ENCODE data around the gene FAM117A.

Gene FAM117A

DNA sequence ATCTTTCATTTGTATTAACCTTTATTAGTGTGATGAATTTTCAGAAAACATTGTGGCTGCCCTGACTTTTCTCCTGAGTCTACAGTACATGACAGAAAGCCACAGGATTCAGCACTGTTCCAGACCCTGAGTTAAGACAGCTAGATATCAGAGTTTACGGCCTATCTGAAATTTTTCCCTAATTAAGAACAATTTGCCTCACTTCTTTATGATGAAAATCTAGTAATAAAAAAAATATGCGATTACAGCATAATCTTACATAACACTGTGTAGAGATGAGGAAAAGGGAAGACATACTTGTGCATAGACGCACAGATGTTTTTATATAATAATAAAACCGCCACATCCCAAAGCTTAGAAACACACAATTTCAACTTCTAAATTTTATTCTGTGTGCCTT lies 93.3 kb downstream of the FAM117A start:
- Histone ChIP-seq H3K79me2 (ENCODE audit: insufficient read depth, low read length) (peaks cover 92% of the 10 kb centered on the region), H3K4me1 (ENCODE audit: insufficient read depth, low read length) (peaks cover 13% of the 10 kb centered on the region), H3K9ac (ENCODE audit: low read depth, low read length) (no peak overlapping the region), H3K9me3 (ENCODE audit: insufficient read depth, low read length, severe bottlenecking) (no peaks in the 10 kb centered on the region), H2AFZ (ENCODE audit: low read depth, low read length) (no peak overlapping the region), H3K27ac (ENCODE audit: low read length) (no peak overlapping the region), H3K27me3 (ENCODE audit: insufficient read depth, low read length, poor library complexity) (no peaks in the 10 kb centered on the region), H3K4me2 (ENCODE audit: insufficient read depth, low read length) (no peak overlapping the region), H4K20me1 (ENCODE audit: insufficient read depth, low read length) (peaks cover 33% of the 10 kb centered on the region), H3K36me3 (ENCODE audit: insufficient read depth, low read length) (peaks cover 19% of the 10 kb centered on the region), H3K4me3 (ENCODE audit: low read depth in 1 of 2, low read length in 2 of 2) (no peak overlapping the region)
- ATAC-seq (ENCODE audit: insufficient read depth, low read depth), result no peak
- TF ChIP-seq, protein P1, sequence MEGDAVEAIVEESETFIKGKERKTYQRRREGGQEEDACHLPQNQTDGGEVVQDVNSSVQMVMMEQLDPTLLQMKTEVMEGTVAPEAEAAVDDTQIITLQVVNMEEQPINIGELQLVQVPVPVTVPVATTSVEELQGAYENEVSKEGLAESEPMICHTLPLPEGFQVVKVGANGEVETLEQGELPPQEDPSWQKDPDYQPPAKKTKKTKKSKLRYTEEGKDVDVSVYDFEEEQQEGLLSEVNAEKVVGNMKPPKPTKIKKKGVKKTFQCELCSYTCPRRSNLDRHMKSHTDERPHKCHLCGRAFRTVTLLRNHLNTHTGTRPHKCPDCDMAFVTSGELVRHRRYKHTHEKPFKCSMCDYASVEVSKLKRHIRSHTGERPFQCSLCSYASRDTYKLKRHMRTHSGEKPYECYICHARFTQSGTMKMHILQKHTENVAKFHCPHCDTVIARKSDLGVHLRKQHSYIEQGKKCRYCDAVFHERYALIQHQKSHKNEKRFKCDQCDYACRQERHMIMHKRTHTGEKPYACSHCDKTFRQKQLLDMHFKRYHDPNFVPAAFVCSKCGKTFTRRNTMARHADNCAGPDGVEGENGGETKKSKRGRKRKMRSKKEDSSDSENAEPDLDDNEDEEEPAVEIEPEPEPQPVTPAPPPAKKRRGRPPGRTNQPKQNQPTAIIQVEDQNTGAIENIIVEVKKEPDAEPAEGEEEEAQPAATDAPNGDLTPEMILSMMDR (IDR thresholded peaks at IDR 0.05; ENCODE audit: borderline replicate concordance, extremely low read depth, low read length, poor library complexity, severe bottlenecking), result no peak
- no peak for DNase-seq

DNA sequence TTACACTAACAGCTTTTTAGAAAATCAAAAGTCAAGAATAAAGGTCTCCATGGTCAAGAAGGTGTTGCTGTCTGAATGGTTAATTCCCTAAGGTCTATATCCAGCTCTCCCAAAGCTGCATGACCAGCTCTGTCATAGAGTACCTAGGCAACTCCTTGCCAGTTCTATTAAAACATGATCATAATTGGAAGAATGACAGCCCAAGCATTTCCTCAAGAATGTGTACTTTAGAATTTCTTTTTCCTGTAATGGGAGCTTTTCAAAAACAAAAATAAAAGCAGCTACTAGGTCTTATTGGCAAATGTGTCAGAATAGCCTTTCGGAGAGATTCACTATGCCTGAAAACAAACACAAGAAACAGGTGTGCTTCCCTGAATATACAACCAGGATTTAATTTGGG lies 93.9 kb downstream of the FAM117A start:
- TF ChIP-seq, protein P1 (IDR thresholded peaks at IDR 0.05; ENCODE audit: borderline replicate concordance, extremely low read depth, low read length, poor library complexity, severe bottlenecking), result no peak
- TF ChIP-seq EZH2 (IDR thresholded peaks at IDR 0.05; ENCODE audit: borderline replicate concordance, low read depth, low read length, severe bottlenecking), result no peak
- H3K27ac ChIP-seq (ENCODE audit: low read length), result no peak overlapping the region; the same call in 1 of the 2 replicates
- H3K4me2 ChIP-seq (ENCODE audit: insufficient read depth, low read length), result no peak overlapping the region
- no peaks in the 10 kb centered on the region for H3K9me3 ChIP-seq (ENCODE audit: insufficient read depth, low read length, severe bottlenecking)
- peaks cover 14% of the 10 kb centered on the region for H3K36me3 ChIP-seq (ENCODE audit: insufficient read depth, low read length)
- peaks cover 6% of the 10 kb centered on the region; the same call in 1 of the 2 replicates for H3K4me1 ChIP-seq (ENCODE audit: insufficient read depth, low read length)
- no peak overlapping the region for H2AFZ ChIP-seq (ENCODE audit: low read depth, low read length)
- no peak overlapping the region for H3K4me3 ChIP-seq (ENCODE audit: low read depth in 1 of 2, low read length in 2 of 2)
- no peaks in the 10 kb centered on the region for H3K27me3 ChIP-seq (ENCODE audit: insufficient read depth, low read length, poor library complexity)
- H3K9ac ChIP-seq (ENCODE audit: low read depth, low read length), result no peak overlapping the region
- peaks cover 28% of the 10 kb centered on the region; the same call in 1 of the 2 replicates for H4K20me1 ChIP-seq (ENCODE audit: insufficient read depth, low read length)
- peaks cover 90% of the 10 kb centered on the region for H3K79me2 ChIP-seq (ENCODE audit: insufficient read depth, low read length)
- no peak for DNase-seq
- ATAC-seq (ENCODE audit: insufficient read depth, low read depth), result no peak

DNA sequence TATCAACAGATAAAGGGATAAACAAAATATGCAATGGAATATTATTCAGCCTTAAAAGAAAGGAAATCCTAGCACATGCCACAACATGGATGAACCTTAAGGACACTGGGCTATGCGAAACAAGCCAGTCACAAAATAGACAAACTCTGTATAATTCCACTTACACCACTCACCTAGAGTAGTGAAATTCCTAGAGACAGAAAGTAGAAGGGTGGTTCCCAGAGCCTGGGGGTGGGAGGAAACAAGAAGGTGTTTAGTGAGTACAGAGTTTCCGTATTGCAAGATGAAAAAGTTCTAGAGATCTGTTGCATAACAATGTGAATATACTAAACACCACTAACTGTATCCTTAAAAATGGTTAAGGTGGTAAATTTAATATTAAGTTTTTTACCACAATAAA lies 96.1 kb downstream of the FAM117A start:
- no peak overlapping the region for H3K27ac ChIP-seq (ENCODE audit: low read length)
- H3K36me3 ChIP-seq (ENCODE audit: insufficient read depth, low read length), result peaks cover 23% of the 10 kb centered on the region
- H3K79me2 ChIP-seq (ENCODE audit: insufficient read depth, low read length), result peaks cover 90% of the 10 kb centered on the region
- peaks cover 36% of the 10 kb centered on the region for H4K20me1 ChIP-seq (ENCODE audit: insufficient read depth, low read length)
- no peaks in the 10 kb centered on the region for H3K9me3 ChIP-seq (ENCODE audit: insufficient read depth, low read length, severe bottlenecking)
- no peak overlapping the region for H2AFZ ChIP-seq (ENCODE audit: low read depth, low read length)
- no peaks in the 10 kb centered on the region for H3K4me1 ChIP-seq (ENCODE audit: insufficient read depth, low read length)
- H3K4me3 ChIP-seq (ENCODE audit: low read depth in 1 of 2, low read length in 2 of 2), result no peak overlapping the region
- DNase-seq (no peak), ATAC-seq (ENCODE audit: insufficient read depth, low read depth) (no peak)
- no peak overlapping the region for H3K9ac ChIP-seq (ENCODE audit: low read depth, low read length)
- H3K4me2 ChIP-seq (ENCODE audit: insufficient read depth, low read length), result no peak overlapping the region
- no peak for TF ChIP-seq EZH2 (IDR thresholded peaks at IDR 0.05; ENCODE audit: borderline replicate concordance, low read depth, low read length, severe bottlenecking)
- H3K27me3 ChIP-seq (ENCODE audit: insufficient read depth, low read length, poor library complexity), result no peaks in the 10 kb centered on the region

GRCh38 chr17:49664706-49665211 lies 99.2 kb downstream of the FAM117A start:
- TF ChIP-seq EZH2 (IDR thresholded peaks at IDR 0.05; ENCODE audit: borderline replicate concordance, low read depth, low read length, severe bottlenecking), result no peak
- TF ChIP-seq, protein P1 (IDR thresholded peaks at IDR 0.05; ENCODE audit: borderline replicate concordance, extremely low read depth, low read length, poor library complexity, severe bottlenecking), result no peak
- Histone ChIP-seq H3K36me3 (ENCODE audit: insufficient read depth, low read length) (peaks cover 22% of the 10 kb centered on the region), H3K4me2 (ENCODE audit: insufficient read depth, low read length) (no peak overlapping the region), H3K79me2 (ENCODE audit: insufficient read depth, low read length) (peaks cover 86% of the 10 kb centered on the region), H3K4me3 (ENCODE audit: low read depth in 1 of 2, low read length in 2 of 2) (no peak overlapping the region), H3K9ac (ENCODE audit: low read depth, low read length) (no peak overlapping the region), H4K20me1 (ENCODE audit: insufficient read depth, low read length) (peaks cover 29% of the 10 kb centered on the region), H3K9me3 (ENCODE audit: insufficient read depth, low read length, severe bottlenecking) (no peaks in the 10 kb centered on the region), H2AFZ (ENCODE audit: low read depth, low read length) (no peak overlapping the region), H3K4me1 (ENCODE audit: insufficient read depth, low read length) (no peaks in the 10 kb centered on the region), H3K27ac (ENCODE audit: low read length) (no peak overlapping the region), H3K27me3 (ENCODE audit: insufficient read depth, low read length, poor library complexity) (no peaks in the 10 kb centered on the region)
- no peak for DNase-seq
- no peak for ATAC-seq (ENCODE audit: insufficient read depth, low read depth)
